GM13977 (cell line): ENCODE measurements around the gene HERPUD1.

ENCODE experiments used
- DNase-seq: peaks from one replicate; pipeline ENCODE4 v3.0.0; 2012; ENCODE audit warnings: low spot score
- in situ Hi-C: fragments of 300-500 bp; cut with MboI; formaldehyde crosslinking; loops from one replicate; pipeline ENCODE4 v1.12.0; 2022; ENCODE audit warnings: low sequenced_read_pairs, low pct_unique_long_range_greater_than_20kb, mixed read lengths, inconsistent platforms; ENCODE audit not compliant: unreplicated experiment
- TF ChIP-seq, protein P1 (sequence below): IDR thresholded peaks from 2 replicates; pipeline ENCODE4 v1.5.1; 2012; ENCODE audit warnings: mild to moderate bottlenecking, control low read depth; ENCODE audit not compliant: insufficient read depth; ENCODE audit errors: extremely low read depth, missing control alignments

The HERPUD1 gene

DNA sequence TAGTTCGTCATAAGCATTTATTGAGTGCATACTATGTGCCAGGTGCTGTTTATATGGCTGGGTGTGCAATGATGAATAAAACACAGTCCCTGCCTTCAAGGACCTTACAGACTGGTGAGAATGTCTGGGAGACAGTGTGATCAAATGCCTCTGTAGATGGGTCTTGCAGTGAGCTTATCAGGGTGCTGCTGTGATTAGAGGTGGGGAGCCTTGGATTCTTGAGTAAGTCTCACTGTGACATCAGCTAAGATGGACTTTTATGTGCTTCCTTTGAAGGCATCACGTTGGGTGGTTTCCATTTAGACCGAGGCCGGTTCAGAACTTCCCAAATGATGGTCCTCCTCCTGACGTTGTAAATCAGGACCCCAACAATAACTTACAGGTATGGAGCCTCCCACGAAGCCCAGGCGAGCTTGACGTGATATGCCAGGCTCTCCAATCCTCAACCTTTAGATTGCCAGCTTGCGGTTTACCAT, 10.0 kb downstream of the HERPUD1 start:
- in situ Hi-C loops = no loop called here

DNA sequence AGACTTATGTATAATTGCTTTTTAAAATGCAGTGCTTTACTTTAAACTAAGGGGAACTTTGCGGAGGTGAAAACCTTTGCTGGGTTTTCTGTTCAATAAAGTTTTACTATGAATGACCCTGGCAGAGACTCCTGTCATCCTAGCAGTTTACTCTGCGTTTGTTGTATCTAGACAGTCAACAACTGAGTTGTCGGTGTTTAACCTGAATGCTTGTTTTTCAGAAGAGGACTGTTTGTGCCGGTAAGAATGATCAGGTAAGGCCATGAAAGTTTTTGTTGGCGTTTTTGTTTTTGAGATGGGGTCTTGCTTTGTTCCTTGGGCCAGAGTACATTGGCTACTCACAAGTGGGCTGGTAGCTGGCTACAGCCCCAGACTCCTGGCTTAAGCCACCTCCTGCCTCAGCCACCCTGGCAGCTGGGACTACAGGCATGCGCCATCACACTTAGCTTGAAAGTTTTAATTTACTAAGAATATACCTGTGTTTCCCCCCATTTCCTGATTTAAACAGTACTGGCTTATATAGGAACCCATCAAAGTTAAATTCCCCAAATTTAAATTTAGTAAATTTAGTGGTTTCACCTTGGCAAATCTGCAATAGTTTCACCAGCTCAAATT, 11.9 kb downstream of the HERPUD1 start:
- in situ Hi-C loops = no loop called here
- TF ChIP-seq, protein P1, sequence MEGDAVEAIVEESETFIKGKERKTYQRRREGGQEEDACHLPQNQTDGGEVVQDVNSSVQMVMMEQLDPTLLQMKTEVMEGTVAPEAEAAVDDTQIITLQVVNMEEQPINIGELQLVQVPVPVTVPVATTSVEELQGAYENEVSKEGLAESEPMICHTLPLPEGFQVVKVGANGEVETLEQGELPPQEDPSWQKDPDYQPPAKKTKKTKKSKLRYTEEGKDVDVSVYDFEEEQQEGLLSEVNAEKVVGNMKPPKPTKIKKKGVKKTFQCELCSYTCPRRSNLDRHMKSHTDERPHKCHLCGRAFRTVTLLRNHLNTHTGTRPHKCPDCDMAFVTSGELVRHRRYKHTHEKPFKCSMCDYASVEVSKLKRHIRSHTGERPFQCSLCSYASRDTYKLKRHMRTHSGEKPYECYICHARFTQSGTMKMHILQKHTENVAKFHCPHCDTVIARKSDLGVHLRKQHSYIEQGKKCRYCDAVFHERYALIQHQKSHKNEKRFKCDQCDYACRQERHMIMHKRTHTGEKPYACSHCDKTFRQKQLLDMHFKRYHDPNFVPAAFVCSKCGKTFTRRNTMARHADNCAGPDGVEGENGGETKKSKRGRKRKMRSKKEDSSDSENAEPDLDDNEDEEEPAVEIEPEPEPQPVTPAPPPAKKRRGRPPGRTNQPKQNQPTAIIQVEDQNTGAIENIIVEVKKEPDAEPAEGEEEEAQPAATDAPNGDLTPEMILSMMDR = no peak
- DNase-seq = no peak

More for the DNA sequence above, 10.0 kb downstream of the HERPUD1 start:
- DNase-seq = no peak
- TF ChIP-seq, protein P1 = no peak

DNA sequence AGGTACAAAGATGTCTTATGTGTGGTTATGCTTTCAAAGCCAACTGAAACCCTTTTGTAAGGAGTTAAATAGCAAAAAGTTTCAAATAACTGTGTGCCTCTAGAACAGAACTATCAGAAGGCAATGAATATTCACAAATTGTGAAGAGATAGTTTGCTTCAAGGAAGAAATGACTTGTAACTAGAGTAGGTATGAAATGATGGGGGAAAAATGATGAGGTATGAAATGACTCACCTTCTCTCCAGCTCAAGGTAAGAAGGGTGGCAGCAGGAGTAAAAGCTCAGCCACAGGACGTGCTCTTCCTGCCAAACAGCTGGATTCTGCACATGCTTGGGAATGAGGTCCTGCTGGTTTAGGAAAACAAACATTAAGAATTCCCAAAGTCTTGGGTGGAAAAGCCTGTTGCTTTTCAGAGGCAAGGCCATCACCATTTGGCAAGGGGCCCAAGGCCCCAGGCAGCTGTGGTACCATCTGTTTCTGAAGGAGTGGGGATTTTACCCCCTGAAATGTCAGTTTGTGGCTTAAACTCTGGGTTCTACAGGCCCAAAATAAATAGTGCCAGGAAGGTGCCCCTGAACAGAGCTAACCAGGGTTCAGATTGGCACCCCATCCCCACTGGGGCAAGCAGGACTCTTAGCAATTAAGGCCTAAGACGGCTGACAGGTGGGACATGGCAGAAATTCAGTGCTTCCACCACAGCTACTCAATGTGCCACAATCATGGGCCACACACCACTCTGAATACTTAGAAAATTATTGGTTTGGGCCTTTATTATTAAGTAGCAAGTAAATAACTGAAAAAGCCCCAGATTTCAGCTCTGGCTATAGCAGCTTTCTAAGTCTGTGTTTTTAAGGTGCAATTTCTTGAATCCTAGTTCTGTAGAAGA, 13.3 kb downstream of the HERPUD1 start:
- TF ChIP-seq, protein P1 = no peak
- in situ Hi-C loops = no loop called here
- no peak for DNase-seq

DNA sequence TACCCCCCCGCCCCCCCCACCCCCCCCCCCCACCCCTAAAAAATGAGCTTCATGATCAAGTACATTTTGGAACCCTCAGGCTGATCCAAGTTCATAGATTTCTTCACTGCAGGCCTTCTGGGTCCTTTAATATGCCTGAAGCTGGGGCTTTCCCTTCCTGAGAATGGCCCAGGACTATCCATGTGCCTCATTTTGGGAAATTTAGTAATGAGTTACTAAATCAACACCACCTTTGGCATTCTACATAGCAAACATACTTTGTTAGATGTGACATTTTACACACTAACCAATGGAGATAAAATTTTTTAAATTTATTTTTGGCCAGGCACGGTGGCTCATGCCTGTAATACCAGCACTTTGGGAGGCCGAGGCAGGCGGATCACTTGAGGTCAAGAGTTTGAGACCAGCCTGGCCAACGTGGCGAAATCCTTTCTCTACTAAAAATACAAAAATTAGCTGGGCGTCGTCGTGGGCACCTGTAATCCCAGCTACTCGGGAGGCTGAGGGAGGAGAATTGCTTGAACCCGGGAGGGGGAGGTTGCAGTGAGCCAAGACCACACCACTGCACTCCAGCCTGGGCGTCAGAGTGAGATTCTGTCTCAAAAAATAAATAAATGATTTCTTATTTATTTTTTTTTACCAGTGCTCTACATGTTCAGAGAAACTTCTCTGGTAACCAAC, 14.0 kb downstream of the HERPUD1 start:
- in situ Hi-C loops = no loop called here
- TF ChIP-seq, protein P1 = no peak
- DNase-seq = no peak

DNA sequence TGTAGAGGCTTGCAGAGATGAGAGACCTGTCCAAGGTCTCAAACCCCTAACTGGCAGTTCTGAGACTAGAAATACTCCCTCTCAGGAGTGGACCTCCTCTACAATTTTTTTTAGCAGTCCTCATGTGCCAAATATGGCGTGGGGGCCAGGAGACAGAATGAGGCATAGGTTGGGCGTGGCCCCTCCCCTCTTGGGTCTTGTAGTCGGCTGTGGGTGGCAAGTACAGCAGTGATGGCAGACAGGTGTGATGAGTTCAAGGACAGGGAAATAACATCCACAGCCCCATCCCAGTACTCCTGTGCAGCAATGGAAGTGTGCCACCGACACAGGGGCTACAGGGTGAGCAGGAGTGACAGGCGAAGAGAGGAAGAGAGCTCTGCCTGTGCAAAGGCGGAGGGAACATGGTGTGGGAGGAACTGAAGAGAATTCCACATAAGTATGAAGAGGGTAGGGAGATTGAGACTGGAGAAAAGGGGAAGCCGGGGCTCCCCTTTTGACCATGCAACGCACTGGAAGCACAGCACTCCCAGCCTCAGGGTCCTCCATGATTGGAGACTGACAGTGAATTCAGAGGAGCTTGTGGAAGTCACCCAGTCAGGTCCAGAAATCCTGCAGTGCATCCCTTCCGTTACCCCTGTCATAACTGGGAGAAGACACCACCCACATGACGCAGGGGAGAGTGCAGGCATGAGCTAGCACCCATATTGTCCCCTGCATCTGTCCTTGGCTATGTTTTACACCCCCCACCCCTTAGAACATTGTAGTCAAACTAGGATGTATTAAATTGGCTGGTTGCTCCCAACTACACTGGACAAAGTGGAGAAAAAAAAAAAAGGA, 15.0 kb downstream of the HERPUD1 start:
- no peak for DNase-seq
- in situ Hi-C loops = no loop called here
- TF ChIP-seq, protein P1 = no peak

DNA sequence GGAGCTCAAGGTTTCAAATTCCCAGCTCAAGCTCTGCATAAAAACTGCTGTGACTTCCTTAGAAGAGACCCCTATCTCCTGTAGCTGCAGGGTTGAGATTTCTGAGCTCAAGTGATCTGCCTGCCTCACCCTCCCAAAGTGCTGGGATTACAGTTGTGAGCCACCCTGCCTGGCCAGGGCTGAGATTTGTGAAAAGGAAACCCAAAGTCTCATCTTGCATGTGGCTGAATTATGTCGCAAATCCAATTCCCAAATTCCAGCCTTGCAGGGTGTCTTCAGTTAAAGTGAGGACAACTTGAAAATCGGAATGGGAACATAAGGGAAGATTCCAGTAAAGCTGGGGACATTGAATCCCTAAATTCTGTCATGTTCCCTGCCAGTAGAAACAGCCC, 15.7 kb downstream of the HERPUD1 start:
- no peak for DNase-seq
- TF ChIP-seq, protein P1 = no peak
- in situ Hi-C loops = no loop called here
